HCT116 (cell line): Measurements from ENCODE around the gene ADGRG4.

ENCODE experiments used
- CTCF ChIP-seq, 3 experiments: fragments of 200-600 bp in 1 of 3; sonication (generic) in 1 of 3; IDR thresholded peaks in 2 of 3; conservative IDR thresholded peaks in 1 of 3; 2 replicates each; pipeline ENCODE4 v1.5.1; 2012 to 2017; ENCODE audit warnings: low read depth in 2 of 3, low read length in 2 of 3, antibody characterized with exemption in 1 of 3, borderline replicate concordance in 1 of 3, control low read depth in 1 of 3, mild to moderate bottlenecking in 1 of 3, mixed read lengths in 1 of 3, mixed run types in 1 of 3, moderate library complexity in 1 of 3; ENCODE audit not compliant: insufficient read depth in 1 of 3
- EZH2 ChIP-seq: fragments of 200-600 bp; sonication (generic); IDR thresholded peaks from 2 replicates; pipeline ENCODE4 v1.6.1; 2017; ENCODE audit warnings: antibody characterized with exemption, mixed run types
- EZH2phosphoT487 ChIP-seq: fragments of 200-600 bp; IDR thresholded peaks from 2 replicates; pipeline ENCODE4 v1.6.1; 2018; ENCODE audit warnings: antibody characterized with exemption, borderline replicate concordance
- MAX ChIP-seq: IDR thresholded peaks from 2 replicates; pipeline ENCODE4 v1.6.1; 2012
- SP1 ChIP-seq: IDR thresholded peaks from 2 replicates; pipeline ENCODE4 v1.6.1; 2012; ENCODE audit warnings: low read depth

- TF ChIP-seq SP1: no peak
- no peak for TF ChIP-seq EZH2phosphoT487
- TF ChIP-seq CTCF (IDR thresholded peaks at IDR 0.05 in 2 of 3, conservative IDR thresholded peaks at IDR 0.05 in 1 of 3; ENCODE audit: borderline replicate concordance in 1 of 3, insufficient read depth in 1 of 3, low read depth in 2 of 3, low read length in 2 of 3): no peak
- TF ChIP-seq EZH2: no peak
- TF ChIP-seq MAX: no peak
Measured at GRCh38 chrX:136318895-136319597, 18.3 kb downstream of the ADGRG4 start.
